ENCODE results near the gene YWHAG. TPM values are rescaled to one million over a fixed set of nuclear protein-coding genes. Genes with fewer than 3 reads are reported as not detected.
A peak's percentile ranks its signal among the peaks of the same experiment; 100 is the strongest.

The YWHAG gene
- total and polyA plus RNA-seq, 2 of the 13 experiments (the other 11 are each of a cell fraction or from before 2014, with no cell fraction given) = 36.9 to 67.5 TPM

GRCh38 chr7:76358481-76359110 lies at the start of gene YWHAG (continued):
- TF ChIP-seq ATF4 (CRISPR knock-in tag; IDR thresholded peaks at IDR 0.05) (peak in 1 of 2 experiments; percentile 76; a peak in 2 of 4 replicates), ZNF678 (CRISPR knock-in tag; IDR thresholded peaks at IDR 0.05) (no peak), THYN1 (CRISPR knock-in tag; IDR thresholded peaks at IDR 0.05; ENCODE audit: borderline replicate concordance, low read depth) (no peak), ZNF607 (CRISPR knock-in tag; IDR thresholded peaks at IDR 0.05; ENCODE audit: borderline replicate concordance) (peak; percentile 75), ZNF816 (CRISPR knock-in tag; IDR thresholded peaks at IDR 0.05; ENCODE audit: borderline replicate concordance) (peak; percentile 80; the same call in 1 of the 2 replicates), ZBTB14 (CRISPR knock-in tag; IDR thresholded peaks at IDR 0.05) (no peak), ZSCAN22 (CRISPR knock-in tag; IDR thresholded peaks at IDR 0.05) (no peak), ZNF761 (CRISPR knock-in tag; conservative IDR thresholded peaks at IDR 0.05) (0 out of 2 replicates have a peak, but pooled peaks have one; percentile 85), SP4 (CRISPR knock-in tag; IDR thresholded peaks at IDR 0.05) (0 out of 2 replicates have a peak, but pooled peaks have one; percentile 81), NFE2 (CRISPR knock-in tag; IDR thresholded peaks at IDR 0.05) (no peak), TAF15 (IDR thresholded peaks at IDR 0.05; ENCODE audit: low read depth, low read length, poor library complexity, severe bottlenecking) (no peak), ERF (CRISPR knock-in tag; IDR thresholded peaks at IDR 0.05) (peak; percentile 63), ATF2 (CRISPR knock-in tag; IDR thresholded peaks at IDR 0.05) (peak; percentile 60; the same call in 1 of the 2 replicates), MIXL1 (CRISPR knock-in tag; IDR thresholded peaks at IDR 0.05) (peak; percentile 12; the same call in 1 of the 2 replicates), HMGXB3 (CRISPR knock-in tag; IDR thresholded peaks at IDR 0.05; ENCODE audit: borderline replicate concordance) (0 out of 2 replicates have a peak, but pooled peaks have one; percentile 25), NR1H2 (CRISPR knock-in tag; IDR thresholded peaks at IDR 0.05; ENCODE audit: borderline replicate concordance, low read depth) (no peak), ZNF207 (IDR thresholded peaks at IDR 0.05; ENCODE audit: borderline replicate concordance) (no peak), ZGPAT (CRISPR knock-in tag; IDR thresholded peaks at IDR 0.05) (peak; percentile 70; the same call in 1 of the 2 replicates), ZNF790 (CRISPR knock-in tag; IDR thresholded peaks at IDR 0.05; ENCODE audit: borderline replicate concordance) (no peak), NFYC (CRISPR knock-in tag; IDR thresholded peaks at IDR 0.05) (no peak; the same call in 1 of the 2 replicates)
